Common myeloid progenitor, CD34-positive (primary cell): ENCODE data around the gene SCN4B. TPM values are rescaled to one million over a fixed set of nuclear protein-coding genes. Genes with fewer than 3 reads are reported as not detected.

ENCODE experiments used
- CTCF ChIA-PET: fragments of 350-600 bp; sonication (Branson Sonifier 250); formaldehyde crosslinking; loops from one replicate; lab custom pipeline; 2021; ENCODE audit warnings: antibody characterized with exemption; lab: Charles Lee
- POLR2A ChIA-PET: fragments of 350-600 bp; sonication (Branson Sonifier 250); formaldehyde crosslinking; loops from one replicate; lab custom pipeline; 2021; ENCODE audit warnings: antibody characterized with exemption; lab: Charles Lee
- DNase-seq, 3 donors: peaks; one replicate each; pipeline versions ENCODE4 v3.0.0 to v3.0.0-alpha.2; 2013
- H3K27ac ChIP-seq, 2 experiments: 1 replicate in 1 of 2; 2 replicates in 1 of 2; pipeline ENCODE4 v1.7.0; 2013; ENCODE audit warnings: inconsistent platforms in 2 of 2, low read length in 2 of 2, mild to moderate bottlenecking in 2 of 2, low read depth in 1 of 2, moderate library complexity in 1 of 2; ENCODE audit not compliant: severe bottlenecking in 2 of 2, insufficient read depth in 1 of 2, poor library complexity in 1 of 2
- H3K27me3 ChIP-seq, 5 experiments: replicated peaks in 2 of 5; 1 replicate in 3 of 5; 2 replicates in 2 of 5; pipeline versions ENCODE4 v1.6.1 to v1.7.0; 2013; ENCODE audit warnings: low read length in 4 of 5, mild to moderate bottlenecking in 2 of 5, moderate library complexity in 2 of 5, inconsistent platforms in 1 of 5; ENCODE audit not compliant: insufficient read depth in 5 of 5, control insufficient read depth in 4 of 5
- H3K36me3 ChIP-seq, 4 experiments: 1 replicate in 2 of 4; 2 replicates in 2 of 4; pipeline versions ENCODE4 v1.6.1 to v1.7.0; 2013; ENCODE audit warnings: low read length in 3 of 4, control low read depth in 1 of 4, mild to moderate bottlenecking in 1 of 4; ENCODE audit not compliant: control insufficient read depth in 4 of 4, insufficient read depth in 4 of 4
- H3K4me1 ChIP-seq, 4 experiments: 1 replicate in 3 of 4; 2 replicates in 1 of 4; pipeline versions ENCODE4 v1.6.1 to v1.7.1; 2013; ENCODE audit warnings: low read length in 3 of 4, mild to moderate bottlenecking in 3 of 4, control low read depth in 1 of 4, inconsistent platforms in 1 of 4, moderate library complexity in 1 of 4; ENCODE audit not compliant: control insufficient read depth in 4 of 4, insufficient read depth in 4 of 4; ENCODE audit errors: control extremely low read depth in 1 of 4
- H3K4me3 ChIP-seq, 7 experiments: 1 replicate in 4 of 7; 2 replicates in 3 of 7; pipeline versions ENCODE4 v1.5.1 to v1.7.0; 2013; ENCODE audit warnings: mild to moderate bottlenecking in 7 of 7, low read length in 6 of 7, moderate library complexity in 6 of 7, inconsistent platforms in 2 of 7, low read depth in 2 of 7, control low read depth in 1 of 7; ENCODE audit not compliant: insufficient read depth in 4 of 7, control insufficient read depth in 1 of 7; ENCODE audit errors: extremely low read depth in 1 of 7
- H3K9me3 ChIP-seq, 5 experiments: 1 replicate in 4 of 5; 2 replicates in 1 of 5; pipeline versions ENCODE4 v1.6.1 to v1.7.1; 2013; ENCODE audit warnings: low read length in 4 of 5, mild to moderate bottlenecking in 2 of 5, inconsistent platforms in 1 of 5, low read depth in 1 of 5, moderate library complexity in 1 of 5; ENCODE audit not compliant: control insufficient read depth in 4 of 5, insufficient read depth in 2 of 5; ENCODE audit errors: control extremely low read depth in 1 of 5
- WGBS: methylation state at CpG from one replicate; pipeline ENCODE4 v1.1.5; 2013; ENCODE audit not compliant: insufficient coverage; 5-methylcytosine and 5-hydroxymethylcytosine counted together
- polyA plus RNA-seq: library from polyadenylated mRNA; unstranded; fragments of 120-200 nt; gene quantifications from one replicate; pipeline ENCODE4 v1.2.1, GENCODE V29; 2013

Gene SCN4B, protein sequence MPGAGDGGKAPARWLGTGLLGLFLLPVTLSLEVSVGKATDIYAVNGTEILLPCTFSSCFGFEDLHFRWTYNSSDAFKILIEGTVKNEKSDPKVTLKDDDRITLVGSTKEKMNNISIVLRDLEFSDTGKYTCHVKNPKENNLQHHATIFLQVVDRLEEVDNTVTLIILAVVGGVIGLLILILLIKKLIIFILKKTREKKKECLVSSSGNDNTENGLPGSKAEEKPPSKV
- 0.13 TPM for polyA plus RNA-seq

DNA sequence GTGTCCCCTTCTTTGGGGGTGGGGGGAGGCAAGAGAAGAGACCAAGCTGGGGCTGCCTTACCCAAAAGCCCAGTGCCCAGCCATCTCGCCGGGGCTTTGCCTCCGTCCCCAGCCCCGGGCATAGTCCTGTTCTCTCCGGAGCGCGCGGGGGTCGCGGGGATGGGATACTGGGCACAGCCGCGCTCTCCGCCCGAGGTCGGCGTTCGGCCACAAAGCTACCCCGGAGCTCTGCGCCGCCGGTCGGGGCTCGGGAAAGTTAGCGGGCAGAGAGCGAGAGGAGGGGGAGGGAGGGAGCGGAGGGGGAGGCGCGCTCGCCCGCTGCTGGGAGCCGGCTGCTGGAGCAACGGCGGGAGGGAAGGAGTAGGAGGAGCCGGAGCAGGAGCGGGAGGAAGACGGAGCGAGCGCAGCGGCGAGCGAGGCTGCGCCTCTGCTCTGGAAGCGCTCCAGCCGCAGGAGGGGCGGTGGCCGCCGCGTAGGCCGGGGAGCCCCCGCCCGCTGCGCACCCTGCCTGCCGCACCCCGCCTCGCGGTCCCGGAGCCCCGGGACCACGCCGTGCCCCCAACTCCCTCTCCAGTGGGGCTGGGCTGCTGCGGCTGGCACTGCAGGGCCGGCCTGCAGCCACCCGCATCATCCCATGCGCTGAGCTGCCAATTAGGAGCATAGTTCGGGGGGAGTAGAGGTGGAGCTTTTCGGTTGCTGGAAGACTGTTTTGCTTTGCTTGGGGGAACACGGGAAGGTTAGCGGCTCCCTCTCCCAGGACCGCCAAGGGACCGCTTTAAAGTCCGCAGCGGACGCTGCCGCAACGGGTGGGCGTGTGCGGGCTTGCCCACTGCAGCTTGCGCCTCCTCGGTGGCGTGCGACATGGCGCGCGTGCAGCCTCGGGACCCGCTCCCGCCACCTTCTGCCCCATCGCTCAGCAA, at the start of gene SCN4B:
SCN4B (minus strand) TSS at position 272 of the 920 bp plus-strand sequence; CDS start at position 122, 150 bp downstream.
- peak within 1 kb of the TSS; percentile 9 to 74 (median 59) for H3K4me3 ChIP-seq
- ChIA-PET CTCF (interaction anchor here (0.8 to 1.3 kb wide), 6 partner anchors 8 to 136 kb away, joined by 3 read pairs; no protein-coding TSS in a partner anchor), POLR2A (interaction anchor here (0.9 kb wide), 1 partner anchor 112 kb away, joined by 3 read pairs; no protein-coding TSS in a partner anchor)
- DNase-seq, result peak in 2 of 3 donors; percentile 20 to 41
- peaks cover 0 to 68% (median 38%) of the 10 kb centered on the region in 5 experiments for H3K27me3 ChIP-seq
- H3K4me1 ChIP-seq, result peaks cover 0 to 24% (median 16%) of the 10 kb centered on the region in 4 experiments
- no peaks in the 10 kb centered on the region for H3K9me3 ChIP-seq
- no peaks in the 10 kb centered on the region for H3K36me3 ChIP-seq
- WGBS, result 1% methylated on average over 60 of the region's 88 CpGs
- H3K27ac ChIP-seq, result no peak within 1 kb of the TSS

DNA sequence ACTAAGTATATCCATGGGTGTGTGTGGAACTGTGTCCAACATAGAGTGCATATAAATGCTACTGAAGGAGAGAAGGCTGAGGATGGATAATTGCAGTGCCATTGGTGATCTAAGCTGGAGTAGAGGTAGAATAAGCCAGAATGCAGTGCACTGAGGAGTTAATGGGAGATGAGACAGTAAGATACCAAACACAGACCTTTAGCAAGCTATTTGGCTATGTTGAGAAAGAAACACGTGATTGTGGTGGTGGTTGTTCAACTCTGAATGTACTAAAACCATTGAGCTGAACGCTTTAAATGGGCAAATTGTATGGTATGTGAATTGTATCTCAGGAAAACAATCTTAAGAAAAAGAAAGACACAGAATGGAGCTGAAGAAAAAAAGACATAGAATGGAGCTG, 49.3 kb upstream of the SCN4B start:
- POLR2A ChIA-PET, result no interaction called here
- Histone ChIP-seq H3K4me1 (peaks cover 9 to 33% (median 26%) of the 10 kb centered on the region in 4 experiments), H3K36me3 (peaks cover 0 to 61% (median 15%) of the 10 kb centered on the region in 4 experiments), H3K9me3 (no peaks in the 10 kb centered on the region), H3K27me3 (no peaks in the 10 kb centered on the region), H3K27ac (no peak overlapping the region), H3K4me3 (no peak overlapping the region)
- WGBS, result 100% methylated on average over 2 of the region's 2 CpGs
- CTCF ChIA-PET, result interaction anchor here (0.8 to 3.2 kb wide), 13 partner anchors 11 to 150 kb away, joined by 3 to 20 read pairs (median 4); partner anchors contain the start of genes JAML and MPZL3
- no peak for DNase-seq

DNA sequence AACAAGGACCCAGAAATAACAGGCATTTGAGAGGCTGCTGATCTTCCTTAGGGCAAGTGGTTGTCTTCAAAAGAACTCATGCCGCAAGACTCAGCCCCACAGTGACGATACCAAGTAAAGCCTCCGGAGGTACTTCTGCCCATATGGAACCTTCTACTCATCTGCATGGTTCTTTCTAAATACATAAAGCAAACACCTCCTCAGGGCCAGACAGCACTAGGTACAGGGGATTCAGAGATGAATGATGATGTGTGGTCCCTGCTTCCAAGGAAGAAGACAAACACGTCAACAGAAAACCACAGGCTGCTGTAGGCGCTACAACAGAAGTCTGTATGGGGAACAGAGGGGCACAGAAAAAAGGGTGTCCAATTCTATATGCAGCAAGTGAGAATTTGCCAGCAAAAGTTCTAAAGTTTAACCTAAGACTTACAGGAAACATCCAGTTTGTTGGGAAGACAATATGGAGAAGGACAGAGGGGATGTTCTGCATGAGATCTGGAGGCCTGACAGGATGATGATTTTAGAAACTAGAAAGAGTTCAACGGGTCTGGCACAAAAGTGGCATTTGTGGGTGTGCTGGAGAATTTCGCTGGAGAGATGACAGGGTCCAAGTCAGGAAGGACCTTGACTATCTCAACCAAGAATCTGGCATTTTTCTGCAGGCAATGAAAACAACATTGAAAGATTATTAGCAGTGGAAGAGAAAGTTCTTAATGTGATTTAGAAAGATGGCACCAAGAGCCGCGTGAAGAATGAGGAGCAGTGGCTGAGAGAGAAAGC, 48.5 kb upstream of the SCN4B start:
- DNase-seq, result peak in 2 of 3 donors; percentile 32 to 44
- H3K27me3 ChIP-seq, result no peaks in the 10 kb centered on the region
- POLR2A ChIA-PET, result no interaction called here
- CTCF ChIA-PET, result interaction anchor here (1.0 to 3.2 kb wide), 2 partner anchors 13 to 89 kb away, joined by 3 to 20 read pairs; no protein-coding TSS in a partner anchor
- no peak overlapping the region for H3K27ac ChIP-seq
- peaks cover 0 to 69% (median 17%) of the 10 kb centered on the region in 4 experiments for H3K36me3 ChIP-seq
- no peaks in the 10 kb centered on the region for H3K9me3 ChIP-seq
- peaks cover under 1 to 24% (median 18%) of the 10 kb centered on the region in 4 experiments for H3K4me1 ChIP-seq
- no peak overlapping the region for H3K4me3 ChIP-seq
- 87% methylated on average over 8 of the region's 9 CpGs for WGBS

DNA sequence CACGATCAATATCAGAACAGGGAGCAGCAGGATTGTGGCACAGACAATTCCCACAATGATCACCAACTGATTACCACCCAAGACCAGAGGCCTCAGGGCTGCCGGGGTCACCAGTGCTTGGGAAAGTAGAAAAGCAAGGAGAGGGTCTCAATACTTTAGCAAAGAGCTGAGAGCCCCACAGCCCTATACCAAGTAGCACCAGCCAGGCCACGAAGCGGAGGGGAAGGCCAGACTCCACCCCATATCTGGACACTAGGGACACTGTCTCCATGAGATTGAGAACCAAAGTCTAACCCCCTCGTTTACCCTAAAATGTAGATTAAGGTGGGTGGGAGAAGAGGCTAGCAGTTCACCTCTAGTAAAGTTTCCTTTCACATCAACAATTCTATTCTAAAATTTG, 47.9 kb upstream of the SCN4B start:
- WGBS, result 100% methylated on average over 2 of the region's 5 CpGs
- POLR2A ChIA-PET, result no interaction called here
- no peaks in the 10 kb centered on the region for H3K9me3 ChIP-seq
- no peaks in the 10 kb centered on the region for H3K27me3 ChIP-seq
- DNase-seq, result no peak
- CTCF ChIA-PET, result interaction anchor here (0.8 to 3.2 kb wide), 5 partner anchors 13 to 95 kb away, joined by 3 to 49 read pairs (median 12); no protein-coding TSS in a partner anchor
- no peak overlapping the region for H3K27ac ChIP-seq
- peaks cover 0 to 68% (median 14%) of the 10 kb centered on the region in 4 experiments for H3K36me3 ChIP-seq
- peaks cover 0 to 23% (median 16%) of the 10 kb centered on the region in 4 experiments for H3K4me1 ChIP-seq
- H3K4me3 ChIP-seq, result no peak overlapping the region

GRCh38 chr11:118199135-118199534, 46.5 kb upstream of the SCN4B start:
- no peak overlapping the region for H3K27ac ChIP-seq
- no CpG with 5 or more reads among the region's 6 CpGs for WGBS
- H3K27me3 ChIP-seq, result no peaks in the 10 kb centered on the region
- no peaks in the 10 kb centered on the region for H3K9me3 ChIP-seq
- ChIA-PET CTCF (interaction anchor here (0.8 to 3.2 kb wide), 38 partner anchors 13 to 276 kb away, joined by 3 to 49 read pairs (median 6); partner anchors contain the start of genes CD3E, JAML, MPZL2 and MPZL3), POLR2A (interaction anchor here (0.6 to 1.2 kb wide), 2 partner anchors 53 to 152 kb away, joined by 4 to 7 read pairs; partner anchors contain the start of gene MPZL3)
- no peak for DNase-seq
- peaks cover 0 to 23% (median 16%) of the 10 kb centered on the region in 4 experiments for H3K4me1 ChIP-seq
- peaks cover 0 to 67% (median 17%) of the 10 kb centered on the region in 4 experiments for H3K36me3 ChIP-seq
- no peak overlapping the region for H3K4me3 ChIP-seq

GRCh38 chr11:118198370-118198769, 45.7 kb upstream of the SCN4B start:
- H3K4me1 ChIP-seq, result peaks cover 0 to 23% (median 16%) of the 10 kb centered on the region in 4 experiments
- peak overlapping the region in 3 of 7 experiments; percentile 24 to 58 (median 38) for H3K4me3 ChIP-seq
- H3K27me3 ChIP-seq, result no peaks in the 10 kb centered on the region
- ChIA-PET CTCF (interaction anchor here (0.8 to 3.2 kb wide), 50 partner anchors 11 to 436 kb away, joined by 3 to 49 read pairs (median 6); partner anchors contain the start of genes CD3E, JAML, MPZL2 and MPZL3), POLR2A (interaction anchor here (0.6 to 1.2 kb wide), 3 partner anchors 43 to 153 kb away, joined by 4 to 7 read pairs (median 5); partner anchors contain the start of gene MPZL3)
- H3K9me3 ChIP-seq, result peaks cover 0 to 3% (median 0%) of the 10 kb centered on the region in 5 experiments
- DNase-seq, result peak; percentile 73 to 81 (median 73)
- no CpG with 5 or more reads among the region's 9 CpGs for WGBS
- H3K36me3 ChIP-seq, result peaks cover 0 to 67% (median 20%) of the 10 kb centered on the region in 4 experiments
- no peak overlapping the region for H3K27ac ChIP-seq
